ENCODE results near the gene FOXQ1.

FOXQ1 gene

DNA sequence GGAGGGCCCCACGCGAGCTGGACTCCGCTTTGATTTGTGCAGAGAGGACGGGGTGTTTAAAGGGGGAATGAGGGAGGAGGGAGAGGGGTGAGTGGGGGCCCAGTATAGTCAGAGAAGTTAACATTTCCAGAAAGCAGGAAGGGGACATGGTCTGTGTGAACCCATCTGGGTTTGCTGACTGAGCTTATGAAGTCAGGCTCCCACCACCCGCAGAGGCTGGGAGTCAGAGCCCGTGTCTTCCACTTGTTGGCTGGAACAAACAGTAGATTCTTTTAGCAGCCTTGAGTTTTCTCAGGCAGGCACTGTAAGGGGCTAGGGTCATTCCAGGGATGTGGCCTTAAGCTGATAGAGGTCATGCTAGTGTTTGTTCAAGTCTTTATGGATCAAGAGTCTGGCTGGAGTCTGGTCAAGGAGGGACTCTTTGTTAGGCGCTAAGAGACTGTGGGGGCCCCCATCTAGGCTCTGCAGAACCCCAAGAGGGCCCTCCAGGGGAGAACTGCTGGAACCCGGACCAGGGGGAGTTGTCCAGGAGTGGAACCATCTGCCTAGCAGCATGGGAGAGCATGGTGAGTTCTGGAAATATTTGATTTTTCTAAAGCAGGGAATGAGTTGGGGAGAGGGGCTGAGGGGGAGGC, 31.1 kb upstream of the FOXQ1 start:
- no peak for DNase-seq (ENCODE audit: low spot score)
- no peak for TF ChIP-seq CTCF (IDR thresholded peaks at IDR 0.05; ENCODE audit: extremely low read depth, insufficient read depth, missing control alignments)
- in situ Hi-C loops (cut with MboI; ENCODE audit: low pct_unique_long_range_greater_than_20kb, low sequenced_read_pairs, unreplicated experiment): no loop called here

GRCh38 chr6:1281746-1282145, 30.2 kb upstream of the FOXQ1 start:
- TF ChIP-seq CTCF (IDR thresholded peaks at IDR 0.05; ENCODE audit: extremely low read depth, insufficient read depth, missing control alignments): no peak
- in situ Hi-C loops (cut with MboI; ENCODE audit: low pct_unique_long_range_greater_than_20kb, low sequenced_read_pairs, unreplicated experiment): no loop called here
- no peak for DNase-seq (ENCODE audit: low spot score)

- no peak for TF ChIP-seq CTCF (IDR thresholded peaks at IDR 0.05; ENCODE audit: extremely low read depth, insufficient read depth, missing control alignments)
- in situ Hi-C loops (cut with MboI; ENCODE audit: low pct_unique_long_range_greater_than_20kb, low sequenced_read_pairs, unreplicated experiment): no loop called here
- no peak for DNase-seq (ENCODE audit: low spot score)
Measured at GRCh38 chr6:1283501-1283900, 28.4 kb upstream of the FOXQ1 start.

DNA sequence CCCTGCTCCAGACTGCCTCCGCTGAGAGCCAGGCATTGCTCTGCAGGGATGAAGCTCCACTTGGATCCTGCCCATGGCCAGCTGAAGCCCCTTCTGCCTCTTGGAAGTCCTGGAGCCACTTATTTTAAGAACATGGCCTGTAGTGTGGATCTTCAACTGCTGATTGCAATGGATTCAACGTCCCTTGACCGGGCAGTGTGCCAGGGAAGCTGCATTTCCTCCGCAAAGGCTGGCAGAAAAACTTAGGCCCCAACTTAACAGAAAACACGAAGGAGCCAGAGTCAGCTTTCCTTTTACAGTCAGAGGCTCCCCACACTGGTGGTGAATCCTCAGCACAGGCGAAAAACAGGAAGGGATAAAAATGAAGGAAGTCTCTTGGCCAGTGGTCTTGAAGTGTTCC, 26.3 kb upstream of the FOXQ1 start:
- in situ Hi-C loops (cut with MboI; ENCODE audit: low pct_unique_long_range_greater_than_20kb, low sequenced_read_pairs, unreplicated experiment): no loop called here
- no peak for TF ChIP-seq CTCF (IDR thresholded peaks at IDR 0.05; ENCODE audit: extremely low read depth, insufficient read depth, missing control alignments)
- no peak for DNase-seq (ENCODE audit: low spot score)

- in situ Hi-C loops (cut with MboI; ENCODE audit: low pct_unique_long_range_greater_than_20kb, low sequenced_read_pairs, unreplicated experiment): no loop called here
- TF ChIP-seq CTCF (IDR thresholded peaks at IDR 0.05; ENCODE audit: extremely low read depth, insufficient read depth, missing control alignments): no peak
- DNase-seq (ENCODE audit: low spot score): no peak
Measured at GRCh38 chr6:1285956-1286355, 25.9 kb upstream of the FOXQ1 start.

DNA sequence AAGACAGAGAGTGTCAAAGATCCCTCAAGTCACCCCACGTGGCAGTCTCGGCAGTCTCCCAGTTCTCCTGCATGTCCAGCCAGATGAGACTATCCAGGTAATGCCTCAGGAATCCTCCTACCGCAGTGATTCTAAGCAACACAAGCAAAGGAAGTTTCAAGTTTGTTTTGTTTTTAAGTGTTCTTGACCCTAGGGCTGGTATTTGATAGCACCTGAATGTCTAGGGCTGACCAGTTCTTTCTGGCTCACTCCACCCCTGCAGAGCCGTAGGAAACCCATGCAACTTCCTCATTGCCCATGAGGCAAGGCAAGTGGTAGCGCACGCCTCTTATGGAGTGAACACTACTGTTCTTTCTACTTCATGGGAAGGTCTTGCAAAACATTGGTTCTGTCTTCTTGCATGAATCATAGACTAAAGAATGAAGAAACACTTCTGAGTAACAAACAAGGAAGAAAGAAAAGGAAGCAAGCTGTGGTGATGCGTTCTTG, 24.8 kb upstream of the FOXQ1 start:
- no peak for DNase-seq (ENCODE audit: low spot score)
- no peak for TF ChIP-seq CTCF (IDR thresholded peaks at IDR 0.05; ENCODE audit: extremely low read depth, insufficient read depth, missing control alignments)
- in situ Hi-C loops (cut with MboI; ENCODE audit: low pct_unique_long_range_greater_than_20kb, low sequenced_read_pairs, unreplicated experiment): no loop called here

All from GM13977 (cell line).